GM18520 (cell line): ENCODE measurements around the gene ECHS1.
"Not testable (repeated sequence)": the region's sequence is repeated elsewhere in the genome, so short reads cannot be mapped to it uniquely, and the experiment has no call there.

ENCODE experiments used
- ATAC-seq: cut with Tn5 transposase; IDR thresholded peaks from one replicate; pipeline ENCODE4 v1.9.1; 2021; ENCODE audit not compliant: unreplicated experiment

Gene ECHS1

GRCh38 chr10:133400624-133401424 lies 27.7 kb upstream of the ECHS1 start:
- peak; percentile 62 for ATAC-seq

GRCh38 chr10:133399123-133399601 lies 26.0 kb upstream of the ECHS1 start:
- ATAC-seq, result no peak

- no peak for ATAC-seq
These were observed 24.8 kb upstream of the ECHS1 start for GRCh38 chr10:133397938-133398337.

- no peak for ATAC-seq
These were observed 23.0 kb upstream of the ECHS1 start for GRCh38 chr10:133396035-133396624.

- ATAC-seq, result no peak
These were observed 21.7 kb upstream of the ECHS1 start for GRCh38 chr10:133394801-133395221.

- peak; percentile 72 for ATAC-seq
These were observed 21.0 kb upstream of the ECHS1 start, which contains the start of gene MTG1 for GRCh38 chr10:133394064-133394663. MTG1 (plus strand) TSS chr10:133394157; CDS start chr10:133394221, 64 bp downstream.

GRCh38 chr10:133393401-133394063 lies 20.4 kb upstream of the ECHS1 start:
- no peak for ATAC-seq

- ATAC-seq, result no peak
These were observed 18.8 kb upstream of the ECHS1 start for GRCh38 chr10:133391761-133392518.

GRCh38 chr10:133391249-133391635 lies 18.1 kb upstream of the ECHS1 start:
- no peak for ATAC-seq

GRCh38 chr10:133390597-133391248 lies 17.6 kb upstream of the ECHS1 start:
- no peak for ATAC-seq

GRCh38 chr10:133388973-133389818 lies 16.0 kb upstream of the ECHS1 start:
- ATAC-seq, result peak; percentile 69

GRCh38 chr10:133388236-133388972 lies 15.2 kb upstream of the ECHS1 start:
- no peak for ATAC-seq

GRCh38 chr10:133386951-133387350 lies 13.8 kb upstream of the ECHS1 start:
- not testable (repeated sequence) for ATAC-seq

GRCh38 chr10:133385214-133385613 lies 12.1 kb upstream of the ECHS1 start:
- no peak for ATAC-seq

- ATAC-seq, result no peak
These were observed 10.9 kb upstream of the ECHS1 start for GRCh38 chr10:133384071-133384470.

- no peak for ATAC-seq
These were observed 10.4 kb upstream of the ECHS1 start for GRCh38 chr10:133383551-133383950.

- ATAC-seq, result no peak
These were observed 7.9 kb upstream of the ECHS1 start for GRCh38 chr10:133381036-133381435.
